HepG2 (cell line): Measurements from ENCODE around the gene CDC42BPG. TPM values are rescaled to one million over a fixed set of nuclear protein-coding genes. Genes with fewer than 3 reads are reported as not detected.

ENCODE experiments used
- ASH2L ChIP-seq: fragments of 300-600, 200-600 bp; sonication (generic); IDR thresholded peaks from 2 replicates; pipeline ENCODE4 v1.7.0; 2017; ENCODE audit warnings: low read depth, mild to moderate bottlenecking, moderate library complexity, mixed read lengths, low read length; ENCODE audit not compliant: insufficient read length
- CAMTA2 ChIP-seq: sonication (generic); formaldehyde crosslinking; IDR thresholded peaks from 2 replicates; pipeline ENCODE4 v1.4.0; 2020; ENCODE audit warnings: mild to moderate bottlenecking, missing genetic modification reagents, borderline replicate concordance
- CEBPB ChIP-seq: IDR thresholded peaks from 2 replicates; pipeline ENCODE4 v1.6.1; 2011; ENCODE audit warnings: low read depth, low read length, improper control_type of control experiment, borderline replicate concordance
- FOXK2 ChIP-seq: fragments of 450-650 bp; IDR thresholded peaks from 2 replicates; pipeline ENCODE4 v1.6.1; 2016
- HDAC6 ChIP-seq: fragments of 200-600 bp; sonication (generic); IDR thresholded peaks from 2 replicates; pipeline ENCODE4 v1.7.0; 2017; ENCODE audit warnings: mild to moderate bottlenecking, antibody characterized with exemption, low read length, low read depth
- JDP2 ChIP-seq: sonication (generic); formaldehyde crosslinking; IDR thresholded peaks from 2 replicates; pipeline ENCODE4 v1.8.1; 2022; ENCODE audit warnings: missing genetic modification reagents, borderline replicate concordance
- NFE2L2 ChIP-seq: fragments of 150-350 bp; IDR thresholded peaks from 2 replicates; pipeline ENCODE4 v1.6.1; 2014; ENCODE audit warnings: low read length
- SIN3B ChIP-seq: fragments of 150-350 bp; IDR thresholded peaks from 2 replicates; pipeline ENCODE4 v1.6.1; 2014; ENCODE audit warnings: low read length
- ZBTB3 ChIP-seq: sonication (generic); formaldehyde crosslinking; IDR thresholded peaks from 2 replicates; pipeline ENCODE4 v1.4.0; 2020; ENCODE audit warnings: low read depth, mild to moderate bottlenecking, moderate library complexity, missing genetic modification reagents, borderline replicate concordance
- ZNF143 ChIP-seq: sonication (generic); formaldehyde crosslinking; IDR thresholded peaks from 2 replicates; pipeline ENCODE4 v1.4.0; 2020; ENCODE audit warnings: missing genetic modification reagents
- ZNF558 ChIP-seq: sonication (generic); formaldehyde crosslinking; IDR thresholded peaks from 2 replicates; pipeline ENCODE4 v1.9.0; 2022; ENCODE audit warnings: mild to moderate bottlenecking, missing genetic modification reagents, borderline replicate concordance
- ZNF879 ChIP-seq: sonication (generic); formaldehyde crosslinking; IDR thresholded peaks from 2 replicates; pipeline ENCODE4 v1.8.1; 2023; ENCODE audit warnings: missing genetic modification reagents
- ZSCAN25 ChIP-seq: sonication (generic); formaldehyde crosslinking; IDR thresholded peaks from 2 replicates; pipeline ENCODE4 v1.8.0; 2022; ENCODE audit warnings: mild to moderate bottlenecking, missing genetic modification reagents
- polyA plus RNA-seq, 8 experiments: library from polyadenylated mRNA; depleted of rRNA in 3 of 8; stranded (reverse) in 7 of 8; unstranded in 1 of 8; fragments of >200 nt; fragmentation: Illumina TruSeq in 4 of 8; extraction: Trizol in 4 of 8; gene quantifications; 2 replicates each; pipeline versions ENCODE4 v1.2.1 to v1.2.3, GENCODE V29; 2011 to 2016; ENCODE audit warnings: low read depth in 4 of 8, missing spikeins in 1 of 8, mixed read lengths in 1 of 8; ENCODE audit not compliant: insufficient read depth in 1 of 8
- total RNA-seq, 5 experiments: library from RNA; depleted of rRNA; stranded (reverse); fragments of >200 nt; fragmentation: Illumina TruSeq; extraction: Trizol; gene quantifications; 2 replicates each; pipeline ENCODE4 v1.2.3, GENCODE V29; 2016; ENCODE audit warnings: low read depth in 1 of 5
- TF ChIP-seq, protein P1 (sequence below): sonication (generic); formaldehyde crosslinking; IDR thresholded peaks from 2 replicates; pipeline ENCODE4 v1.4.0; 2020; ENCODE audit warnings: missing genetic modification reagents
- TF ChIP-seq, protein P2 (sequence below): IDR thresholded peaks from 2 replicates; pipeline ENCODE4 v1.6.1; 2018; ENCODE audit warnings: missing genetic modification reagents, mild to moderate bottlenecking, missing compliant biosample characterization
- TF ChIP-seq, protein P3 (sequence below): sonication (generic); formaldehyde crosslinking; IDR thresholded peaks from 2 replicates; pipeline ENCODE4 v1.9.0; 2021; ENCODE audit warnings: missing genetic modification reagents, borderline replicate concordance
- TF ChIP-seq, protein P4 (sequence below): IDR thresholded peaks from 2 replicates; pipeline ENCODE4 v1.6.1; 2012; ENCODE audit warnings: low read depth, low read length, improper control_type of control experiment
- TF ChIP-seq, protein P5 (sequence below): sonication (generic); formaldehyde crosslinking; IDR thresholded peaks from 2 replicates; pipeline ENCODE4 v1.4.0; 2020; ENCODE audit warnings: missing genetic modification reagents
- TF ChIP-seq, protein P6 (sequence below): sonication (generic); formaldehyde crosslinking; conservative IDR thresholded peaks from 2 replicates; pipeline ENCODE4 v1.4.0; 2020; ENCODE audit warnings: missing genetic modification reagents

Gene CDC42BPG
- total and polyA plus RNA-seq, 2 of the 13 experiments (the other 11 are each of a cell fraction or from before 2014, with no cell fraction given), result 0.55 to 1.4 TPM

DNA sequence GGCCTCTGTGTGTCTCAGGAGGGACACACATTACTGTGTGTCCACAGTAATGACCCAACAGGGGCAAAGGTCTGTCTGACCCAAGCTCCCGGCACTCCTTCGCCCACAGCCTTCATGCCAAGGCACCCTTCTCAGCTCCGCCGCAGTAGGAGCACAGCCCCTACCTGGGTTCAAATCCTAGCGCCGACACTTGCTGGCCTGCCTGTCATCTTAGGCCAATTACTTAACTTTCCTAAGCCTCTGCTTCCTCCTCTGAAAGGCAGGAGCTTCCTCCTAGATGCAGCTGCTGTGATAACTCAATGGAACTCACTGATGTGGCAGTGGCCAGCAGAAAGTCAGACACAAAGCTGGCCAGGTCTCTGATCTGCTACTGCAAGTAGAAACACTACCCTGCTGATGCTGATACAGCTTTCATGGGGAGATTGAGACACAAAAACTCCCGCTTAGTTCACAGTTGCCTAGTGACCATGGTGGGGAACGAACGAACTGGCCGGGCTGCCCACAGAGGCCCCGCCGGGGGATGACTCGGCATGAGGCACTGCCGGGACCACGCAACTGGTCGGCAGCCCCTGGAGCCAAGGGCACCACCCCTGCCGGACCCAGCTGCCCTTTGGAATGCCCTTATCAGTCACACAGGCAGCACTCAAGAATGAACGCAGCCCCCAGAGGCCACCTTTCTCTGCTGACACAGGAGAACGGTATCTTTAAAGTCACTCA lies 25.9 kb upstream of the CDC42BPG start (continued):
- TF ChIP-seq, protein P1, sequence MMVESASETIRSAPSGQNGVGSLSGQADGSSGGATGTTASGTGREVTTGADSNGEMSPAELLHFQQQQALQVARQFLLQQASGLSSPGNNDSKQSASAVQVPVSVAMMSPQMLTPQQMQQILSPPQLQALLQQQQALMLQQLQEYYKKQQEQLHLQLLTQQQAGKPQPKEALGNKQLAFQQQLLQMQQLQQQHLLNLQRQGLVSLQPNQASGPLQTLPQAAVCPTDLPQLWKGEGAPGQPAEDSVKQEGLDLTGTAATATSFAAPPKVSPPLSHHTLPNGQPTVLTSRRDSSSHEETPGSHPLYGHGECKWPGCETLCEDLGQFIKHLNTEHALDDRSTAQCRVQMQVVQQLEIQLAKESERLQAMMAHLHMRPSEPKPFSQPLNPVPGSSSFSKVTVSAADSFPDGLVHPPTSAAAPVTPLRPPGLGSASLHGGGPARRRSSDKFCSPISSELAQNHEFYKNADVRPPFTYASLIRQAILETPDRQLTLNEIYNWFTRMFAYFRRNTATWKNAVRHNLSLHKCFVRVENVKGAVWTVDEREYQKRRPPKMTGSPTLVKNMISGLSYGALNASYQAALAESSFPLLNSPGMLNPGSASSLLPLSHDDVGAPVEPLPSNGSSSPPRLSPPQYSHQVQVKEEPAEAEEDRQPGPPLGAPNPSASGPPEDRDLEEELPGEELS (CRISPR knock-in tag), result peak; percentile 29
- TF ChIP-seq ZBTB3 (CRISPR knock-in tag) (no peak), ZNF143 (CRISPR knock-in tag) (no peak), CAMTA2 (CRISPR knock-in tag) (no peak), SIN3B (no peak), FOXK2 (no peak), ZNF558 (CRISPR knock-in tag) (no peak), NFE2L2 (peak; percentile 79), JDP2 (CRISPR knock-in tag) (no peak), HDAC6 (no peak), ASH2L (peak; percentile 23), ZNF879 (CRISPR knock-in tag) (no peak), CEBPB (no peak), ZSCAN25 (peak; percentile 63; the same call in 1 of the 2 replicates)
- TF ChIP-seq, protein P2, sequence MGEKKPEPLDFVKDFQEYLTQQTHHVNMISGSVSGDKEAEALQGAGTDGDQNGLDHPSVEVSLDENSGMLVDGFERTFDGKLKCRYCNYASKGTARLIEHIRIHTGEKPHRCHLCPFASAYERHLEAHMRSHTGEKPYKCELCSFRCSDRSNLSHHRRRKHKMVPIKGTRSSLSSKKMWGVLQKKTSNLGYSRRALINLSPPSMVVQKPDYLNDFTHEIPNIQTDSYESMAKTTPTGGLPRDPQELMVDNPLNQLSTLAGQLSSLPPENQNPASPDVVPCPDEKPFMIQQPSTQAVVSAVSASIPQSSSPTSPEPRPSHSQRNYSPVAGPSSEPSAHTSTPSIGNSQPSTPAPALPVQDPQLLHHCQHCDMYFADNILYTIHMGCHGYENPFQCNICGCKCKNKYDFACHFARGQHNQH (CRISPR knock-in tag), result no peak
- TF ChIP-seq, protein P3, sequence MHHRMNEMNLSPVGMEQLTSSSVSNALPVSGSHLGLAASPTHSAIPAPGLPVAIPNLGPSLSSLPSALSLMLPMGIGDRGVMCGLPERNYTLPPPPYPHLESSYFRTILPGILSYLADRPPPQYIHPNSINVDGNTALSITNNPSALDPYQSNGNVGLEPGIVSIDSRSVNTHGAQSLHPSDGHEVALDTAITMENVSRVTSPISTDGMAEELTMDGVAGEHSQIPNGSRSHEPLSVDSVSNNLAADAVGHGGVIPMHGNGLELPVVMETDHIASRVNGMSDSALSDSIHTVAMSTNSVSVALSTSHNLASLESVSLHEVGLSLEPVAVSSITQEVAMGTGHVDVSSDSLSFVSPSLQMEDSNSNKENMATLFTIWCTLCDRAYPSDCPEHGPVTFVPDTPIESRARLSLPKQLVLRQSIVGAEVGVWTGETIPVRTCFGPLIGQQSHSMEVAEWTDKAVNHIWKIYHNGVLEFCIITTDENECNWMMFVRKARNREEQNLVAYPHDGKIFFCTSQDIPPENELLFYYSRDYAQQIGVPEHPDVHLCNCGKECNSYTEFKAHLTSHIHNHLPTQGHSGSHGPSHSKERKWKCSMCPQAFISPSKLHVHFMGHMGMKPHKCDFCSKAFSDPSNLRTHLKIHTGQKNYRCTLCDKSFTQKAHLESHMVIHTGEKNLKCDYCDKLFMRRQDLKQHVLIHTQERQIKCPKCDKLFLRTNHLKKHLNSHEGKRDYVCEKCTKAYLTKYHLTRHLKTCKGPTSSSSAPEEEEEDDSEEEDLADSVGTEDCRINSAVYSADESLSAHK (CRISPR knock-in tag), result no peak
- TF ChIP-seq, protein P4, sequence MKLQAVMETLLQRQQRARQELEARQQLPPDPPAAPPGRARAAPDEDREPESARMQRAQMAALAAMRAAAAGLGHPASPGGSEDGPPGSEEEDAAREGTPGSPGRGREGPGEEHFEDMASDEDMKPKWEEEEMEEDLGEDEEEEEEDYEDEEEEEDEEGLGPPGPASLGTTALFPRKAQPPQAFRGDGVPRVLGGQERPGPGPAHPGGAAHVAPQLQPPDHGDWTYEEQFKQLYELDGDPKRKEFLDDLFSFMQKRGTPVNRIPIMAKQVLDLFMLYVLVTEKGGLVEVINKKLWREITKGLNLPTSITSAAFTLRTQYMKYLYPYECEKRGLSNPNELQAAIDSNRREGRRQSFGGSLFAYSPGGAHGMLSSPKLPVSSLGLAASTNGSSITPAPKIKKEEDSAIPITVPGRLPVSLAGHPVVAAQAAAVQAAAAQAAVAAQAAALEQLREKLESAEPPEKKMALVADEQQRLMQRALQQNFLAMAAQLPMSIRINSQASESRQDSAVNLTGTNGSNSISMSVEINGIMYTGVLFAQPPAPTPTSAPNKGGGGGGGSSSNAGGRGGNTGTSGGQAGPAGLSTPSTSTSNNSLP, result no peak
- TF ChIP-seq, protein P5, sequence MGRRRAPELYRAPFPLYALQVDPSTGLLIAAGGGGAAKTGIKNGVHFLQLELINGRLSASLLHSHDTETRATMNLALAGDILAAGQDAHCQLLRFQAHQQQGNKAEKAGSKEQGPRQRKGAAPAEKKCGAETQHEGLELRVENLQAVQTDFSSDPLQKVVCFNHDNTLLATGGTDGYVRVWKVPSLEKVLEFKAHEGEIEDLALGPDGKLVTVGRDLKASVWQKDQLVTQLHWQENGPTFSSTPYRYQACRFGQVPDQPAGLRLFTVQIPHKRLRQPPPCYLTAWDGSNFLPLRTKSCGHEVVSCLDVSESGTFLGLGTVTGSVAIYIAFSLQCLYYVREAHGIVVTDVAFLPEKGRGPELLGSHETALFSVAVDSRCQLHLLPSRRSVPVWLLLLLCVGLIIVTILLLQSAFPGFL (CRISPR knock-in tag), result no peak
- TF ChIP-seq, protein P6, sequence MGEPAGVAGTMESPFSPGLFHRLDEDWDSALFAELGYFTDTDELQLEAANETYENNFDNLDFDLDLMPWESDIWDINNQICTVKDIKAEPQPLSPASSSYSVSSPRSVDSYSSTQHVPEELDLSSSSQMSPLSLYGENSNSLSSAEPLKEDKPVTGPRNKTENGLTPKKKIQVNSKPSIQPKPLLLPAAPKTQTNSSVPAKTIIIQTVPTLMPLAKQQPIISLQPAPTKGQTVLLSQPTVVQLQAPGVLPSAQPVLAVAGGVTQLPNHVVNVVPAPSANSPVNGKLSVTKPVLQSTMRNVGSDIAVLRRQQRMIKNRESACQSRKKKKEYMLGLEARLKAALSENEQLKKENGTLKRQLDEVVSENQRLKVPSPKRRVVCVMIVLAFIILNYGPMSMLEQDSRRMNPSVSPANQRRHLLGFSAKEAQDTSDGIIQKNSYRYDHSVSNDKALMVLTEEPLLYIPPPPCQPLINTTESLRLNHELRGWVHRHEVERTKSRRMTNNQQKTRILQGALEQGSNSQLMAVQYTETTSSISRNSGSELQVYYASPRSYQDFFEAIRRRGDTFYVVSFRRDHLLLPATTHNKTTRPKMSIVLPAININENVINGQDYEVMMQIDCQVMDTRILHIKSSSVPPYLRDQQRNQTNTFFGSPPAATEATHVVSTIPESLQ (CRISPR knock-in tag), result no peak
